Ishikawa (cell line): ENCODE measurements around the gene ZBED4.

Source experiments
- CEBPB ChIP-seq: IDR thresholded peaks from 2 replicates; pipeline ENCODE4 v1.6.1; 2012
- CREB1 ChIP-seq: IDR thresholded peaks from 2 replicates; pipeline ENCODE4 v1.6.1; 2012; ENCODE audit warnings: low read depth
- EGR1 ChIP-seq: IDR thresholded peaks from 2 replicates; pipeline ENCODE4 v1.6.1; 2012
- EP300 ChIP-seq: IDR thresholded peaks from 2 replicates; pipeline ENCODE4 v1.6.1; 2012; ENCODE audit warnings: borderline replicate concordance
- FOXM1 ChIP-seq: IDR thresholded peaks from 2 replicates; pipeline ENCODE4 v1.6.1; 2012; ENCODE audit warnings: low read depth, borderline replicate concordance
- NFIC ChIP-seq: IDR thresholded peaks from 2 replicates; pipeline ENCODE4 v1.6.1; 2012
- RAD21 ChIP-seq: IDR thresholded peaks from 2 replicates; pipeline ENCODE4 v1.6.1; 2012; ENCODE audit warnings: low read depth
- TAF1 ChIP-seq: IDR thresholded peaks from 2 replicates; pipeline ENCODE4 v1.6.1; 2012; ENCODE audit warnings: low read depth, mild to moderate bottlenecking
- TCF12 ChIP-seq: IDR thresholded peaks from 2 replicates; pipeline ENCODE4 v1.6.1; 2012; ENCODE audit warnings: low read depth
- TEAD4 ChIP-seq: IDR thresholded peaks from 2 replicates; pipeline ENCODE4 v1.6.1; 2012
- YY1 ChIP-seq: IDR thresholded peaks from 2 replicates; pipeline ENCODE4 v1.6.1; 2012; ENCODE audit warnings: low read depth
- ZBTB7A ChIP-seq: IDR thresholded peaks from 2 replicates; pipeline ENCODE4 v1.6.1; 2012; ENCODE audit warnings: low read depth
- TF ChIP-seq, protein P1 (sequence below): IDR thresholded peaks from 2 replicates; pipeline ENCODE4 v1.6.1; 2012; ENCODE audit warnings: low read depth, mild to moderate bottlenecking
- TF ChIP-seq, protein P2 (sequence below): IDR thresholded peaks from 2 replicates; pipeline ENCODE4 v1.6.1; 2012
- TF ChIP-seq, protein P3 (sequence below): IDR thresholded peaks from 2 replicates; pipeline ENCODE4 v1.6.1; 2012

Gene ZBED4

DNA sequence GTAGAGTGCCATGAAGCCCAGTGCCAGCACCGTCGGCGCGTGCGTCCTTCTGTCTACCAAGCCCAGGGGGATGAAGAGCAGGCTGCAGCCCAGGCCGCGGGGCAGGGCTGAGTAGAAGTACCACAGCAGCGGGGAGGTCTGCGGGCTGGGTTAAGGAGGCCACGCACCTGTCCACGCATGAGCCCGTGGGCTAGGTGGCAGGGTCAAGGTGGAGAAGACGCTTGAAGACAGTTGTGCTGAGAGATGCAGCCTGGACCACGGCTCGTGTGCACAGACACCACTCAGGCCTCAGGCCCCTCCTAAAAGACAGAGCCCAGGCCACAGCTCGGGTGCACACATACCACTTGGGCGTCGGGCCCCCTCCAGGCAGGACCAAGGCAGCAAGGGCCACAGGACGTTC is 54.2 kb downstream of the ZBED4 start:
- no peak for TF ChIP-seq FOXM1
- TF ChIP-seq, protein P1, sequence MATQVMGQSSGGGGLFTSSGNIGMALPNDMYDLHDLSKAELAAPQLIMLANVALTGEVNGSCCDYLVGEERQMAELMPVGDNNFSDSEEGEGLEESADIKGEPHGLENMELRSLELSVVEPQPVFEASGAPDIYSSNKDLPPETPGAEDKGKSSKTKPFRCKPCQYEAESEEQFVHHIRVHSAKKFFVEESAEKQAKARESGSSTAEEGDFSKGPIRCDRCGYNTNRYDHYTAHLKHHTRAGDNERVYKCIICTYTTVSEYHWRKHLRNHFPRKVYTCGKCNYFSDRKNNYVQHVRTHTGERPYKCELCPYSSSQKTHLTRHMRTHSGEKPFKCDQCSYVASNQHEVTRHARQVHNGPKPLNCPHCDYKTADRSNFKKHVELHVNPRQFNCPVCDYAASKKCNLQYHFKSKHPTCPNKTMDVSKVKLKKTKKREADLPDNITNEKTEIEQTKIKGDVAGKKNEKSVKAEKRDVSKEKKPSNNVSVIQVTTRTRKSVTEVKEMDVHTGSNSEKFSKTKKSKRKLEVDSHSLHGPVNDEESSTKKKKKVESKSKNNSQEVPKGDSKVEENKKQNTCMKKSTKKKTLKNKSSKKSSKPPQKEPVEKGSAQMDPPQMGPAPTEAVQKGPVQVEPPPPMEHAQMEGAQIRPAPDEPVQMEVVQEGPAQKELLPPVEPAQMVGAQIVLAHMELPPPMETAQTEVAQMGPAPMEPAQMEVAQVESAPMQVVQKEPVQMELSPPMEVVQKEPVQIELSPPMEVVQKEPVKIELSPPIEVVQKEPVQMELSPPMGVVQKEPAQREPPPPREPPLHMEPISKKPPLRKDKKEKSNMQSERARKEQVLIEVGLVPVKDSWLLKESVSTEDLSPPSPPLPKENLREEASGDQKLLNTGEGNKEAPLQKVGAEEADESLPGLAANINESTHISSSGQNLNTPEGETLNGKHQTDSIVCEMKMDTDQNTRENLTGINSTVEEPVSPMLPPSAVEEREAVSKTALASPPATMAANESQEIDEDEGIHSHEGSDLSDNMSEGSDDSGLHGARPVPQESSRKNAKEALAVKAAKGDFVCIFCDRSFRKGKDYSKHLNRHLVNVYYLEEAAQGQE = no peak
- TF ChIP-seq CEBPB = no peak
- TF ChIP-seq CREB1 = no peak
- no peak for TF ChIP-seq RAD21

DNA sequence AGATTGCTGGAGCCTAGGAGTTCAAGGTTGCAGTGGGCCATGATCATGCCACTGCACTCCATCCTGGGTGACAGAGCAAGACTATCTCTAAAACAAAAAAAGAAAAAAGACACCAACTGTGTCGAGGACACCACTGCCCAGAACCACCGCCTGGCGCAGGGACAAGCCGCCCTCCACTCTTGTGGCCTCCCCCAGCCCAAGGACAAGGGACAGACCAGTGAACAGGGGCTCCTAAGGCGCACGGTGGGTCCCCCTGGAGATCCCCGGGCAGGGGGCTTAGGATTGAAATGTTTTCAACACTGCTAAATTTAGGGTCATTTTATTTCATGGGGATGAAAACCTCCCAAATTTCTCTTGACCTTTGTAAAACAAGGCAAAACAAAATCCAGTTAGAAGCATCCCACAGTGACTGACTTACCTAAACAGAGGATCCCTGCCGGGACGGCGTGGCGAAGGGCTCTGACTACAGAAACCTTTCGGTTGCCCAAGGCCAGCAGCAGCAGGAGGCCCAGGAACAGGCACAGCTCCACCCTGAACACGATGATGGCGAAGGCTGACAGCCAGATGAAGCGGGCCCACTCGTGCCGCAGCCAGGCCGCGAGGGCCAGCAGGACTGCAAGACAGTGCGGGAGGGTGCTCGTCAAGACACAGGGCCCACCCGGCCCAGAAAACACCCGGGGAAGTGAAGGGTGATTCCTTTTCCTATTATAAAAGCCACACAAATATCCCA is 56.0 kb downstream of the ZBED4 start:
- TF ChIP-seq FOXM1 (no peak), CEBPB (no peak), TEAD4 (no peak), RAD21 (no peak), TCF12 (no peak), EP300 (no peak)
- TF ChIP-seq, protein P2, sequence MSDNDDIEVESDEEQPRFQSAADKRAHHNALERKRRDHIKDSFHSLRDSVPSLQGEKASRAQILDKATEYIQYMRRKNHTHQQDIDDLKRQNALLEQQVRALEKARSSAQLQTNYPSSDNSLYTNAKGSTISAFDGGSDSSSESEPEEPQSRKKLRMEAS = no peak
- TF ChIP-seq, protein P3, sequence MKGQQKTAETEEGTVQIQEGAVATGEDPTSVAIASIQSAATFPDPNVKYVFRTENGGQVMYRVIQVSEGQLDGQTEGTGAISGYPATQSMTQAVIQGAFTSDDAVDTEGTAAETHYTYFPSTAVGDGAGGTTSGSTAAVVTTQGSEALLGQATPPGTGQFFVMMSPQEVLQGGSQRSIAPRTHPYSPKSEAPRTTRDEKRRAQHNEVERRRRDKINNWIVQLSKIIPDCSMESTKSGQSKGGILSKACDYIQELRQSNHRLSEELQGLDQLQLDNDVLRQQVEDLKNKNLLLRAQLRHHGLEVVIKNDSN = no peak

DNA sequence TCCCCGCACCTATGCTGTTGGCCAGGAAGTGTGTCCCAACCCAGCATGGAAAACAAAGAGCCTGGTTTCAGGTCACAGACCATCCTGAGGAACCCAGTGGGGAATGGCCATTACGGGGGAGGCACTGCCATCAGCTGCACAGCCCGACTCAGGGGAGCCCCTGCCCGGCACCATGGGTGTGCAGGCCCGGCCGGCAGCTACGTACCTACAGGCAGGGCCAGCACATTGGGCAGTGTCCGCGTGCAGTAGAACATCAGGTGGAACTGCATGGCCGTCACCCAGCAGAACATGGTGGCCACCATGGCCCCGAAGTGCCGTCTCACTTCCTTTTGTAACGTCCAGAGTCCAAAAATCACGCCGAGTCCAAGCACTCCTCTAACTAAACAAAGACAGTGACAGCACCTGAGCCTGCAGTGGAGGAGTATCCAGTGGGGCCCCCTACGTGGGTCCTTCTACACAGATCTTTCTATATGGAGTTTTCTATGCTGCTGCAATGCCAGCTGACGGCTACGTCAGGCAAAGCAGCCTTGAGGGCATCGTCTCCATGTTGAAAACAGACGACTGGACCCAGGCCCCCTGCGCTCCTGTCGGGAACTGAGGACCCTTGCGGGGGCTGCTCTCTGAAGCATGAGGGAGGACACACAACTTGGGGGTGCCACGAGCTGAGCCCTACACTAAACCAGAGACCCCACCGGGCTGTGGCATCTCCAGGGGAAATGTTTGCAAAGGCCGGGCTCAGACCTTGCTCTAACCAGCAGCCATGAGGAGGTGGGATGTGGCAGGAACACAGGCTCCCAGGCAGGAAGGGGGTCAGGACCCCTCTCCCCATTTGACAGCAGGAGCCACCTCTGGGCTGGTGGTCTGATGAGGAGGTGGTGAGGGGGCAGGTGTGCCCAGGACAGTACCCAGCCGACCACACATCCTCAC is 56.8 kb downstream of the ZBED4 start:
- TF ChIP-seq FOXM1 (no peak), RAD21 (no peak), TEAD4 (no peak), EGR1 (no peak), ZBTB7A (no peak), TAF1 (no peak), YY1 (no peak), TCF12 (no peak), CEBPB (no peak), NFIC (no peak), EP300 (no peak)
- TF ChIP-seq, protein P3 = no peak
- TF ChIP-seq, protein P2 = no peak

DNA sequence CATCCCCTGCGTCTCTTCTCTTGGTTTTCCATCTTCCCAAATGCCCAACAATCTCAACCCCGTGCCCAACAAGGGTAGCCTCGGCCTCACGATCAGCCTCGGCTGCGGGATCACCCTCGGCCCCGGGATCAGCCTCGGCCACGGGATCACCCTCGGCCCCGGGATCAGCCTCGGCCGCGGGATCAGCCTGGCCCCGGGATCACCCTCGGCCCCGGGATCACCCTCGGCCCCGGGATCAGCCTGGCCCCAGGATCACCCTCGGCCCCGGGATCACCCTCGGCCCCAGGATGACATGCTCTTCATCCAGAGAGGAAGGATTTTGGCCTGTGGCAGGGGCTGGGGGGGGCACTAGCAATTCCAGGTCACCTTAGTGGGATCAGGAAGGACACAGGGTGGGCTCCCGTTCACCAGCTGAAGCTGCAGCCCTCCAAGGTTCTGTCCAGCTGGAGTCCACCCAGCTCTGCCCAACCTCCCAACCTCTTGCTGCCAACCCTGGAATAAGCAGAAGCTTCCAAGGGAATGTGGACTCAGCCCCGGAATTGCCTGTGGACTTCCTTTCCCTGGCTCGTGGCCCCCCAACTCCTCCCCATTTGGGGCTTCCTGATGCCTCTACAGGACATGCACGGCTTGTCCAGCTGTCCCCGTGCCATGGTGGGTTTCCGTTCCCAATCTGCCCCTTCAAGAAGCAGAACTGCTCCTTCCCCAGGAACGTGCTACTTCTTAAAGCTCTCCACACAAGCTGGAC is 58.4 kb downstream of the ZBED4 start:
- TF ChIP-seq, protein P3 = no peak
- no peak for TF ChIP-seq FOXM1
- no peak for TF ChIP-seq TEAD4

DNA sequence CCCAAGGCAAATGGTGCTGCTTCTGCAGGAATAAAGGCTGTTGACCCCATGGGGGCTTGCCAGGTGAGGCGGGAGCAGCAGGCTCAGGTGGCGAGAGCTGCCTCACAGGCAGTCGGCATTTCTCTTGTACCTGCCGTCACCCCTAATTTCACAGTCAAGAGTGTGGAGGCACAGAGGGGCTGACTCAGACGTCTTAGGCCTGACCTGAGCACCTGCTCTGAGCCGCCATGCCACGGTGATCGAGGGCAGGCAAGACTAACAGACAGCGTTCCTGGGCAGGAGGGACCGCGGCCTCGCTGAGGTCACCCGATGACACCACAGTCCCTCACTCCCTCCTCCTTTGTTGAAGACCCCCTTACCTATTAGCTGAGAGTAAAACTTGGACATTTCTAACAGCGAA is 59.4 kb downstream of the ZBED4 start:
- TF ChIP-seq, protein P1 = no peak
- no peak for TF ChIP-seq TAF1
